HG03558 (cell line): ENCODE data around the gene PCDHA5.
"Not testable (repeated sequence)": the region's sequence is repeated elsewhere in the genome, so short reads cannot be mapped to it uniquely, and the experiment has no call there.

Source experiments
- ATAC-seq: cut with Tn5 transposase; IDR thresholded peaks from one replicate; pipeline ENCODE4 v1.9.1; 2021; ENCODE audit warnings: moderate number of reproducible peaks; ENCODE audit not compliant: unreplicated experiment; ENCODE audit errors: extremely low read depth

The PCDHA5 gene

GRCh38 chr5:140821375-140822280, at the start of gene PCDHA5:
Gene PCDHA5 (plus strand): TSS chr5:140821613.
- no peak for ATAC-seq

GRCh38 chr5:140780512-140780911, 40.9 kb upstream of the PCDHA5 start:
- ATAC-seq: no peak

GRCh38 chr5:140785905-140786686, 35.3 kb upstream of the PCDHA5 start, which contains the start of gene PCDHA1:
Gene PCDHA1 (plus strand): TSS chr5:140786140.
- no peak for ATAC-seq

GRCh38 chr5:140787422-140787821, 34.0 kb upstream of the PCDHA5 start:
- ATAC-seq: not testable (repeated sequence)

- not testable (repeated sequence) for ATAC-seq
These were observed 33.4 kb upstream of the PCDHA5 start for GRCh38 chr5:140787849-140788504.

- no peak for ATAC-seq
These were observed 30.3 kb upstream of the PCDHA5 start for GRCh38 chr5:140791089-140791488.

GRCh38 chr5:140794595-140795258, 26.7 kb upstream of the PCDHA5 start, which contains the start of gene PCDHA2:
Gene PCDHA2 (plus strand): TSS chr5:140794852.
- ATAC-seq: no peak

GRCh38 chr5:140795259-140795641, 26.2 kb upstream of the PCDHA5 start:
- no peak for ATAC-seq

GRCh38 chr5:140796072-140796717, 25.2 kb upstream of the PCDHA5 start:
- ATAC-seq: not testable (repeated sequence)

GRCh38 chr5:140796718-140797095, 24.7 kb upstream of the PCDHA5 start:
- no peak for ATAC-seq

GRCh38 chr5:140800816-140801493, 20.5 kb upstream of the PCDHA5 start, which contains the start of gene PCDHA3:
Gene PCDHA3 (plus strand): TSS chr5:140801057.
- no peak for ATAC-seq

- ATAC-seq: no peak
These were observed 19.9 kb upstream of the PCDHA5 start for GRCh38 chr5:140801494-140801841.

- ATAC-seq: not testable (repeated sequence)
These were observed 19.0 kb upstream of the PCDHA5 start for GRCh38 chr5:140802381-140802780.

- no peak for ATAC-seq
These were observed 18.6 kb upstream of the PCDHA5 start for GRCh38 chr5:140802781-140803271.

GRCh38 chr5:140806834-140807775, 14.3 kb upstream of the PCDHA5 start, which contains the start of gene PCDHA4:
Gene PCDHA4 (plus strand): TSS chr5:140807068.
- ATAC-seq: no peak

- ATAC-seq: not testable (repeated sequence)
These were observed 13.0 kb upstream of the PCDHA5 start for GRCh38 chr5:140808241-140808888.

- no peak for ATAC-seq
These were observed 12.5 kb upstream of the PCDHA5 start for GRCh38 chr5:140808889-140809291.
